GM19438 (cell line): ENCODE data around the gene WSB1.

Experiments
- ATAC-seq: cut with Tn5 transposase; IDR thresholded peaks from one replicate; pipeline ENCODE4 v1.9.1; 2021; ENCODE audit warnings: low read depth; ENCODE audit not compliant: unreplicated experiment

The WSB1 gene

GRCh38 chr17:27333410-27333980, 39.6 kb downstream of the WSB1 start:
- no peak for ATAC-seq

- no peak for ATAC-seq
Measured at GRCh38 chr17:27336184-27336583, 42.3 kb downstream of the WSB1 start.

GRCh38 chr17:27338536-27338985, 44.6 kb downstream of the WSB1 start:
- ATAC-seq = no peak

DNA sequence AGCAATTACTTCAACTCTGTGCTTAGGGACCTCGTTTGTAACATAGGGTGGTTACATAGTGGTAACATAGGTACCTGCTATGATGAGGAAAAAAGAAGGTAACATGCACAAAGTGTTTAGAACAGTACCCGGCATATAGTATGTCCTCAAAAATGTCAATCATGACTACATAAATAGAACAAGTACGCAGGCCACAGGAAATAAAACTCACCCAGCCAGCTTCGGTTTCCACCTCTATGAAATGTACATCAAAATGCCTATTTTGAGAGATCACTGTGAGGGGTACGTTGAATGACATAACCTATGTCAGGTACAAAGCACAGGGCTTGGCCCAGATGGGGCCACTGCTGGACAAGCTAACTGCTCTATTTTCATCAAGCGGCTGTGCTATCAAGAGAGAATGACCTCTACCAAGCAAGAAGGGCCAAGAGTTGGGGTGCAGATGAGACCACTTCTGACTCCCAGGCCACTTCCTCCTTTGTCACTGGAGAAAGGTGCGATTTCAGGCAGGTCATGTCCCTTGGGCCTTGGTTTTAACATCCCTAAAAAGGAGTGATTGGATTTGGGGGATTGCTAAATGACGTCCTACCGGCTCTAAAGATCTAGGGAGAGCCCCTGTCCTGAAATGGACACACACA, 45.4 kb downstream of the WSB1 start:
- no peak for ATAC-seq

DNA sequence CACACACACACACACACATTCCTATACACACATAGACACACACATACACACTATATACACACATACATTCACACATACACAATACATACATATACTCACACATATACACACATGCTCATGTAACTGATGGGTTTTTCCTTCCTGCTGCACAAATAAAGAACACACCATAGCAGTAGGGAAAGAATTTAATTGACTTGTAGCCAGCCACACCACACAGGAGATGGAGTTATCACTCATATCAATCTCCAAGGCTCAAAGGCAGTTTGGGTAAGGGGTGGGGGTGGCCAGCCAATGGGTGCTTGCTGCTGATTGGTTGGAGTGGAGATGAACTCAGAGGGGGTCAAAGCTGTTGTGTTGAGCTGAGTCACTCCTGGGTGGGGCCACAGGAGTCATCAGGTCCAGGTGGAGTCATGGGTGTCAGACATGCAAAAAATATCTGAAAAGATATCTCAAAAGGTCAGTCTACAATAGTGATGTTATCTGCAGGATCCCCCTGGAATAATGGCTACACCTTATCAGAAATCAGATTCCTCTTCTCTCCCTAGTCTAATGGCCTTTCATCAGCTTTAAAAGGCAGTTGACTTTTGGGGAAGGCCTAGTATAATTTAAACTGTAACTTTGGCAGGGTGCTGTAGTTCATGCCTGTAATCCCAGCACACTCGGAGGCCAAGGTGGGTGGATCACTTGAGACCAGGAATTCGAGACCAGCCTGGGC, 46.1 kb downstream of the WSB1 start:
- ATAC-seq = no peak

- ATAC-seq = no peak
Measured at GRCh38 chr17:27340575-27340974, 46.7 kb downstream of the WSB1 start.

GRCh38 chr17:27341041-27341471, 47.1 kb downstream of the WSB1 start:
- ATAC-seq = no peak

DNA sequence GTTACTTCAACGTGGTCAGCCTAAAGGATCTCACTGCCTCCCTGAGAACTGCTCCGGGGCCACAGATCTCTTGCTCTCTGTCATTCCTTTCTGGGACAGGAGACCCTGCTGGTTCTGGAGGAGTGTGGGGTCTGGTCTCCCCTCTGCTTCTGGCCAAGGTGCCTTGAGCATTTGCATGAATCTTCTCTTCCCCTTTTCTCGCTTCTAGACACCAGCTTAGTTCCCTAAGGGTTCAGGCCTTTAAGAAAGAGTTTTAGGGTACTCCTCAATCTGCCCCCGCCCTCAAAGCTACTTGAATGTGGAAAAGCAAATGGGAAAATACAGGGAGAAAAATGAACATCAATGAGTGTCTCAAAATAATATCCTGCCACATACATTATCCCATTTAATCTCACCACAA, 48.1 kb downstream of the WSB1 start:
- no peak for ATAC-seq

DNA sequence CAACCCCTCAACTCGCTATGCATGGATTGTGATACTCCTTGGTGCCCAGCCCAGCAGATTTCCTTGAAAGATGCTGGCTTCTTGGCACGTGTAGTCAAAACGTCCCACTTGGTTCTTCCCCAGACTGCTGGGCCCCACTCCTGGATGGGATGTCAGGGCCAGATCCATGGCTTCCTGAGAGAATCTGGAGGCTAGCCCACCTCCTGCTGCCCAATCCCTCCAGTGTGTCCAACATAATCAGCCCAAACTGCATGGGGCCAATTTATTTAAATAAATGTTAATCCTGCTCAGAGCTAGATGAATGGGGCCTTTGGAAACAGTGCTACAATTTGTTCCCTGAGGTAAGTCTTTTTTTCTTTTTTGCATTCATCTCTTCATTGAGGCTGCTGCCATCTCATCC, 49.4 kb downstream of the WSB1 start:
- no peak for ATAC-seq

GRCh38 chr17:27343977-27344607, 50.2 kb downstream of the WSB1 start:
- no peak for ATAC-seq

DNA sequence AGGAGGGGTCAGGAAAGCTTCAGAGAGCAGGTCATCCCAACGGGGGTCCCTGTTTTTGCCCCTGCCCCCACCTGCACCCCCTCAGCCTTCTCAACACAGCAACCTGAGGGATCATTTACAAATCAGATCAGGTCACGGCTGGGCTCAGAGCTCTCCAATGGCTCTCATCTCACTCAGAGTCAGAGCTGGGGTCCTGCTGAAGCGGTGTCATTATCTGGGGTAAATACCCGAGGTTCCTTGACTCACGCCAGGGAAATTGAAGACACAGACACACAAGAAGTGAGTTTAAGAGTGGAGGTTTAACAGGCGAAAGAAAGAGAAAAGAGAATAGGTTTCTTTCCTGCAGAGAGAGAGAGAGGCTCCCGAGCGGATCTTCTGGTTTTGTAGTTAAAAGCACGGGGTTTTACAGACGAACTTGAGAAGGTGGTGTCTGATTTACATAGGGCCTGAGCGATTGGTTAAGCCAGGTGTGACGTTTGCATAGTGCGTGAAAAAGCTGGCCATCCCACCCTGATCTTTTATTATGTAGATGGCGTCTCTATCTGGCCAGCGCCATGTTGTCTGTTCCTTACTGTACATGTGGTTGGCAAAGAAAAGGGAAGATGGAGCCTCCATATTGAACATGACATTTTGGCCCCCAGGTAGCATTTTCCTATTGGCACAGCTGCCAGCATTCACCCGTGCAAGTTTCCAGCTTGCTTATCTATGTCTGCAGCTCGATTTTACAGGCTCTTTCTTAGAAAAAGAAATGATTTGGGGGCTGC, 51.4 kb downstream of the WSB1 start:
- ATAC-seq = no peak

DNA sequence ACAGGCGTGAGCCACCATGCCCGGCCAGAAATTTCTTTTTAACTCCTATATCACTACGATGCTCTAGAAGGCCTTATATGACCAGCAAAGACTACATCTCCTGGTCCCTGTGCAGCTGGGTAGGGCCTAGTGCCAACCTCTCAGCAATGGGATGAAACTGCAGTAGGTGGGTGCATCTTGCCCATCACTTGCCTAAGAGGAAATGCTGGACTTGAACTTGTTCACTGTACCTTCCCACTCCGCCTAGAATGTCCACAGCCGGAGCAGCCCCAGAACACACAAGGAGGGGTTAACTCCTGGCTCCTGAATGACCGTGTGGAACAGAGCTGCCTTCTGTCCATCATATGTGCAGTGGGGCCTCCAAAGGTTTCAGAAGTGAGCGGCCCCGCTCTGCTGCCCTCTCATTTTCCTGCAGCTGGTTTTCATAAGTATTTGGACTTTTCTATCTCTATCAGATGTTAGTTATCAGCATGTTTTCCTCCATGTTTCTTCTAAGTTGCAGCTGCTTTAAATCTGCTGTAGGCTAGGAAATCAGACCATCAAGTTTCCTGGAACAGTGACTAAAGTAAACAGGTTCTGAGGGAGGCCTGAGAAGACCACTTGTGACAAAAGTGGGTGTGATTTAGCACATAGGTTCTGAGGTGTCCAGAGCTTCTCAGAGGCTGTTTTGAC, 52.5 kb downstream of the WSB1 start:
- ATAC-seq = no peak

- no peak for ATAC-seq
Measured at GRCh38 chr17:27348196-27348595, 54.3 kb downstream of the WSB1 start.

DNA sequence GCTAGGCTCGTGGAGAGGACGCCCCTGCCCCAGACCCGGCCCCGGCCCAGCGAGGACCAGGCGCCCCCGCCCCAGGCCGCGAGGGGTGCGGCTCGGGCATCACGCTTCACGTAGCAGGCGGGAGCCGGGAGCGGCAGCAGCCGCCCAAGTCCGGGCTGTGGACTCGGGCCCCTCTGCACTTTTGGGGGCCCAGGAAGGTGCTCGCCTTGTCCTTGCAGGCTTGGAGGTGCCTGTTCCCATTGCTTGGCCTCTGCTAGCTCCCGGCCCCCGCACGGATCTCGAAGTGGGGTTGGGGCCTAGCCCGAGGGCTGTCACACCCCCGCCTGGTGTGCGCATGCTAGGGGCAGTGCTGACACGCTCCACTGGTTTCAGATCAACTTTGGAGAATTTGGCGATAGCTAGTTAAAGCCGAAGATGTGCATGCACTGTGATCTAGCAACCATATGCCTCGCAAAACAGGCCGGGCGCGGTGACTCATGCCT, 55.7 kb downstream of the WSB1 start:
- no peak for ATAC-seq

GRCh38 chr17:27351759-27352158, 57.8 kb downstream of the WSB1 start:
- ATAC-seq = no peak

- ATAC-seq = no peak
Measured at GRCh38 chr17:27352448-27353032, 58.6 kb downstream of the WSB1 start.

GRCh38 chr17:27353033-27353460, 59.1 kb downstream of the WSB1 start:
- ATAC-seq = no peak

GRCh38 chr17:27353461-27354050, 59.6 kb downstream of the WSB1 start:
- peak; percentile 64 for ATAC-seq

DNA sequence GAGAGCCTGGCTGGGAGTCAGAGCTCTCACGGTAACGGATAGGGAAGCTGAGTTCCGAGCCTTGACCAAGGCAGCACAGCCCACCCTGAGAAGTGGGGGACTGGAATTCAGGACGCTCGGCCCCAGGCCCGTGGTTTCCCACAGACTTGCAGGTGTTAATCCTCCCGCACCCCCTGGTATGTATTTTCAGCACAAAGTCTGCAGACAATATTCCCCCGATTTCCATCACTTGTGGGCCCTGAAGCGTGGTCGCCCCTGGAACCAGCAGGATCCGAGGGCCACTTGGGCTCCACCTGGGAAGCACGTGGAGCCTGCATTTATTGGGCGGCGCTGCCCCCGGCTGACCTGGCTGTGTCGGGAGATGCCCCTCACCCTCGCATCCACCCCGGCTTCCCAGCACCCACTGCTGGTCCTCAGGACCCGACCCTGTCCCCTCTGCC, 60.2 kb downstream of the WSB1 start:
- ATAC-seq = no peak
